ENCODE measurements around the gene NTMT2.
"Not testable (repeated sequence)": the region's sequence is repeated elsewhere in the genome, so short reads cannot be mapped to it uniquely, and the experiment has no call there.

NTMT2 gene

DNA sequence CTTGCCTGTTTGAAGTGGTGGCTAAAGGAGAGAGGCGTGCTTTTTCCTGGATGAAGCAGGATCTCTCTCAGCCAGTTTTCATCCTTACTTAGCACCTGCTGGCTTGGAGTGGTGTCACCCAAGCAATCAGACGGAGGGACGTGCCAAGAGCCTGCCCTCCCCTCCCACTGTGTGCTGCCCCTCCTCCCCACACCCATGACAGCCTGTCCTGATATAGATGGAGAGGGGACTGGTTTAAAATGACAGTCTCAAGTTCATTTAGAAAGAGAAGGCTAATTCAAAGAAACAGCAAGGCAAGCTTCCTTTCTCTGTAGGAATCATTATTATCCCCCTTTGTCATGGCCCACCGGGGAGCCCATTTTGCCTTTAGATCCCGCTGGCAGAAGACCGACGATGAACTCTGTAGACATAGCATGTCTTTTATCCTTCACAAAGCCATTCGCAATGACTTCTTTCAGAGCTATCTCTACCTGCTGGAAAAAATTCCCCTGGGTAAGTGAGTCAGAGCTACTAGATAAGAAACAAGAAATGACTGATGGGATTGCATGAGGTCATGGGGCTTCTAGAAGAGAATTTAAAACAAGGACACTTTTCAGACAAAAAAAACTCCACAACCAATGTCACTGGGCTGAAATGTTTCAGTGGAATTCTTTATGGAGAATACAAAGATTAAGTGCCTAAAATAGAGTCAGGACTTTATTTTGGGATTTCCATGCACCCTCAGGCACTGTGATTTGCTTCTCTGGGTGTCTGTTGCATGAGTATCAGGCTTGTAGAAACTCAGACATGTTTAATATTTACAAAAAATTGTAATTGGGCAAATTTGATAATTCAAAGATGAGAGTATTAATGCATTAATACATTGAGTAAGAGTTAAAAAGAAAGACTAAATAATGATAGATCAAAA is at the start of gene NTMT2:
Gene NTMT2 (plus strand): TSS at position 190 of the 907 bp plus-strand sequence. CDS start 149 bp downstream, at position 339.
- POLR2A ChIA-PET: no interaction called here
- CTCF ChIA-PET: interaction anchor here (1.3 kb wide), 1 partner anchor 217 kb away, joined by 3 read pairs; no protein-coding TSS in a partner anchor
- TF ChIP-seq, protein P1, sequence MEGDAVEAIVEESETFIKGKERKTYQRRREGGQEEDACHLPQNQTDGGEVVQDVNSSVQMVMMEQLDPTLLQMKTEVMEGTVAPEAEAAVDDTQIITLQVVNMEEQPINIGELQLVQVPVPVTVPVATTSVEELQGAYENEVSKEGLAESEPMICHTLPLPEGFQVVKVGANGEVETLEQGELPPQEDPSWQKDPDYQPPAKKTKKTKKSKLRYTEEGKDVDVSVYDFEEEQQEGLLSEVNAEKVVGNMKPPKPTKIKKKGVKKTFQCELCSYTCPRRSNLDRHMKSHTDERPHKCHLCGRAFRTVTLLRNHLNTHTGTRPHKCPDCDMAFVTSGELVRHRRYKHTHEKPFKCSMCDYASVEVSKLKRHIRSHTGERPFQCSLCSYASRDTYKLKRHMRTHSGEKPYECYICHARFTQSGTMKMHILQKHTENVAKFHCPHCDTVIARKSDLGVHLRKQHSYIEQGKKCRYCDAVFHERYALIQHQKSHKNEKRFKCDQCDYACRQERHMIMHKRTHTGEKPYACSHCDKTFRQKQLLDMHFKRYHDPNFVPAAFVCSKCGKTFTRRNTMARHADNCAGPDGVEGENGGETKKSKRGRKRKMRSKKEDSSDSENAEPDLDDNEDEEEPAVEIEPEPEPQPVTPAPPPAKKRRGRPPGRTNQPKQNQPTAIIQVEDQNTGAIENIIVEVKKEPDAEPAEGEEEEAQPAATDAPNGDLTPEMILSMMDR (IDR thresholded peaks at IDR 0.05; ENCODE audit: insufficient read depth, low read length, missing control alignments): no peak
- DNase-seq (ENCODE audit: low read depth, low spot score): no peak
- no peak within 1 kb of the TSS for H3K4me3 ChIP-seq (ENCODE audit: low read depth, low read length)

DNA sequence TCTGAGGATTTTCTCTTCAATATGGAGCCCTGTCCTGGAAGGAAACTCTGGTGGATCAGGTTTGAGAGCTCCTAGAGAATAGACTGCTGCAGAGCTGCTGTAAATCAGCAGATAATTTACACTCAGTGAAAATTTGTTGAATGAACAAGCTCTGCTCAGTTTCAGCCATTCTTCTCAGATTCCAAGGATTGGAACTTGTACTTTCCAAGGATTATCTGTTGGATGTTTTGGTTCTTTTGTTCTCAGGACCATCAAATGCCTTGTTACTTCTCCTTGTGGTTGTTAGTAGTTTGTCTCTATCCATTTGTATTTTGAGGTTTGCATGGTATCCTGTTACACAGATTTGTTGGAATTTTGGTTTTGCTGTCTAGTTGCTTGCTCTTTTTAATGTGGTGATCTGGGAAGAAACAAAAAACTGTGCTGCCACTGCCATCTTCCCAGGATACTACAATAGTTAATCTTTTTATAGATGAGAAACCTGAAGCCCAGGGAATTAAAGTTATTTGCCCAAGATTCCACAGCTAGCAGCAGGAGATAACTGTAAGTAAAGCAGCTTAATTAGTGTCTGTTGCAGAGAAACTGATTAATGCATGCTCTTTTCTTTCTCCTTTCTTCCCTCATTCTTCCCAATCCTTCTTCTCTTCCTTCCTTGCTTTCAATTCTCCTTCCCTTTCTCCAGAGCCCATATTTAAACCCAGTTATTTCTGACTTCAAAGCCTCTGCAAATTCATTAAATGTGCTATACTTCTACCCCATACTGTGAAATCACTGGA is 49.6 kb upstream of the NTMT2 start:
- H3K4me3 ChIP-seq (ENCODE audit: low read depth, low read length): no peak overlapping the region
- ChIA-PET CTCF (no interaction called here), POLR2A (no interaction called here)
- TF ChIP-seq, protein P1 (IDR thresholded peaks at IDR 0.05; ENCODE audit: insufficient read depth, low read length, missing control alignments): no peak
- DNase-seq (ENCODE audit: low read depth, low spot score): no peak

DNA sequence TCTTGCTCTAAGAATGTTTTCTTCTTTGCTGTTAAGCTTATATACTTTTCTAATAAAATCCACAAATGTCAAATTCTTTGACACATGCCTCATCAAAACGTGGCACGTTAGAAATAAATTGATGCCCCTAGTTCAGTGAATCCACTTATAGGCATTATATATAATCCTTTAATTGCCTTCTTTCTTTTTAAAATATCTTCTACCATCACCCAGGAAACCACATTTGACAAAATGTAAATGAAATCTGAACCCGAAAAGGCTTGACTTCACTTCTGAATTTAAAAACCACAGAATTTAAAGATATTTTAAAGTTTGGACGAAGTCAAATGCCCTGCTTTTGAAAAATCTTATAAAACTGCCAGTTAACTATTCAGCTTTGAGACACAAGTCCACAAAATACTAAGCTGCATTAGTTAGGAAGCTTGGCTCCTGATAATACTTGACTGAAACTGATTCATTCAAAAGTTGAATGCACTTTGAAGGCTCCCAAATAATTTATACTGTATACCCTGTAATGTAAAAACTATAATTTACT is 48.9 kb upstream of the NTMT2 start:
- ChIA-PET POLR2A (no interaction called here), CTCF (no interaction called here)
- TF ChIP-seq, protein P1 (IDR thresholded peaks at IDR 0.05; ENCODE audit: insufficient read depth, low read length, missing control alignments): no peak

DNA sequence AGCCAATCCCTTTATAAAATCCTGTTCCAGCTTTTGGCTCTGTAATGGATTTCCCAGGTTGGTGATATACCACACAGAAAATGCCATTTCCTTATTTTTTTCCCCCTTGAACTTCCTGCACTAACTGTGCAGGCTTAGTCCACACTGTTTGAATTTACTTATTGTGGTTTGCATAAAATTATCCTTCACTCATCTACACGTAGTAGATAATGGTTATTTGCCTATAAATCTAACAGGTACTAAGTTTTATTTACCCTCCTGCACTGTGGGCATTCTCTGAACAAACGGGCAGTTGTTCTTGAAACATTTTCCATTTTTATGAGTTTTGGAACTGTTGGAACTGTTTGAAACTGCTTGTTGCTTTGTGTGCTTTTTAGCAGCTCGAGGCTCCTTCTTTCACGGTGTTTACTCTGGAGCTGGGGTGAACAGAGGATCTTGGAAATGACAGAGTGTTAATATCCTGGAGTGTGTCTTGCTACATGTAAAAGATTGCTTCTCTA is 48.3 kb upstream of the NTMT2 start:
- TF ChIP-seq, protein P1 (IDR thresholded peaks at IDR 0.05; ENCODE audit: insufficient read depth, low read length, missing control alignments): no peak
- CTCF ChIA-PET: no interaction called here
- no peak overlapping the region for H3K4me3 ChIP-seq (ENCODE audit: low read depth, low read length)
- POLR2A ChIA-PET: no interaction called here
- DNase-seq (ENCODE audit: low read depth, low spot score): no peak

More for the DNA sequence above, 48.9 kb upstream of the NTMT2 start:
- no peak overlapping the region for H3K4me3 ChIP-seq (ENCODE audit: low read depth, low read length)
- DNase-seq (ENCODE audit: low read depth, low spot score): no peak

DNA sequence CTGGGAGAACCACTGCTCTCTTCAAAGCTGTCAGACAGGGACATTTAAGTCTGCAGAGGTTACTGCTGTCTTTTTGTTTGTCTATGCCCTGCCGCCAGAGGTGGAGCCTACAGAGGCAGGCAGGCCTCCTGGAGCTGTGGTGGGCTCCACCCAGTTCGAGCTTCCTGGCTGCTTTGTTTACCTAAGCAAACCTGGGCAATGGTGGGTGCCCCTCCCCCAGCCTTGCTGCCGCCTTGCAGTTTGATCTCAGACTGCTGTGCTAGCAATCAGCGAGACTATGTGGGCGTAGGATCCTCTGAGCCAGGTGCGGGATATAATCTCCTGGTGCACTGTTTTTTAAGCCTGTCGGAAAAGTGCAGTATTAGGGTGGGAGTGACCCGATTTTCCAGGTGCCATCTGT is 32.6 kb upstream of the NTMT2 start:
- H3K4me3 ChIP-seq (ENCODE audit: low read depth, low read length); CTCF ChIA-PET; POLR2A ChIA-PET; DNase-seq (ENCODE audit: low read depth, low spot score): not testable (repeated sequence)

DNA sequence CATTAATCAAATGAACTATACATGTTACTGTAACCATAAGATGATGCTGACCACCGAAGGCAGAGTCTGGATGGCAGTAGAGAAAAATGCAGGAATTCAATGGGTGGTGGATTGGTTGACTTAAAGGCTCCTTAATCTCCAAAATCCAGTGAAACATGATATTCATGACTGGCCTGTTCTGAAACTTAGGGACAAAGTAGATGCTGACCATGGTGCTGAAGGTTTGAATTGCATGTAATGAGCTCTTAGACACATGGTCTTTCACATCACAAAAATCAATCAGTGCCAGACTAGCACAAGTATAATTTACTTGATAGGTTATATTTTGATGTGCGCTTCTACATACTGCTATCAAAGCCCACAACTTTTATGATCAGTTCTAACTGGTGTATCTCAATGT is 30.9 kb upstream of the NTMT2 start:
- POLR2A ChIA-PET: no interaction called here
- CTCF ChIA-PET: no interaction called here
- DNase-seq (ENCODE audit: low read depth, low spot score): no peak
- TF ChIP-seq, protein P1 (IDR thresholded peaks at IDR 0.05; ENCODE audit: insufficient read depth, low read length, missing control alignments): no peak
- no peak overlapping the region for H3K4me3 ChIP-seq (ENCODE audit: low read depth, low read length)

Data from AG04449 (cell line).